ENCODE measurements around the gene FERMT1. TPM values are rescaled to one million over a fixed set of nuclear protein-coding genes. Genes with fewer than 3 reads are reported as not detected.
A peak's percentile ranks its signal among the peaks of the same experiment; 100 is the strongest.

Gene FERMT1
- total and polyA plus RNA-seq, 2 donors (not counting 1 experiment from before 2014, with no cell fraction given), result not detected

DNA sequence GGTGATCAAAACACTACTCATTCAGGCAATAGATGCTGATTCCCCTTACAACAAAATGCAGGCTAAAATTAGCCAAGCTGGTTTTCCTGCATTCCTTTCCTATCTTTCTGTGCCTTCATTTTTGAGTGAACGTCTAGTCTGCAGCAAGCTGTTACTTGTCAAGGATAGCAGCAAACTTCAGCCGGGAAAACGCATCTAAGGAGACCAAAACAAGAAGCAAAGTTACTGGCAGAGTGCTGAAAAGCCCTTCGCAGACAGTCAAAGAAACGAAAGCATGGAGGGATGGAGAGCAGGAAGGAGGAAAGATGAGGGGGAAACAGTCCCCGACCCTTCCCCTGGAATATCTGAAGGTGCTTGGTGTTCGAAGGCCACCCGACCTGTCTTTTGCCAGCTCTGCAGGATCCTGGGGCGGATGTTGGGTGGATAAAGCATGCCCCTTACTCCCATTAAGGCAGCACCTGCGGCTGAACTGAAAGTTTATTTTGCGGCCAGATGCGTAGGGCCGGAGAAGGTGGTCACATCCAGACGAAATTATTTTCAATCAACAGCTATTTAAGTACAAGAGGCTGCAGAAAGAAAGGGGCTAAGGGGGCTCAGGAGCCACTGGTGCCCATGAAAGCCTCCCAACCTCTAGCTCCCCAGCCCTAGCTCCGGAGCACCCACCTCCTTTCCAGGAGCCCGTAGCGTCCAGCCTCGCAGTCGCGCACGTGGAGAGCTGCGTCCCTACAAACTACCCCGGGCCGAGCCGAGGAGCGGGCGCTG is 538 bp downstream of the FERMT1 start:
- Histone ChIP-seq H3K9ac (ENCODE audit: low read length) (no peak overlapping the region), H3K27me3 (replicated peaks in 1 of 4; ENCODE audit: control extremely low read depth in 1 of 4, control insufficient read depth in 3 of 4, insufficient read depth in 4 of 4, low read length in 3 of 4) (peaks cover 0 to 22% (median 9%) of the 10 kb centered on the region in 4 experiments), H3K4me3 (ENCODE audit: control extremely low read depth in 1 of 5, extremely low read depth in 1 of 5, insufficient read depth in 1 of 5, low read depth in 2 of 5, low read length in 4 of 5) (peak overlapping the region in 1 of 5 experiments; percentile 5), H3K27ac (ENCODE audit: low read length in 2 of 2) (no peak overlapping the region), H3K36me3 (replicated peaks in 1 of 2; ENCODE audit: control extremely low read depth in 1 of 2, control insufficient read depth in 1 of 2, extremely low read depth in 1 of 2, insufficient read depth in 2 of 2, low read length in 1 of 2) (no peaks in the 10 kb centered on the region), H3K4me2 (replicated peaks; ENCODE audit: low read depth, low read length, poor library complexity, severe bottlenecking) (peak overlapping the region; percentile 64), H3K79me2 (ENCODE audit: control insufficient read depth, insufficient read depth, low read length) (no peaks in the 10 kb centered on the region), H3K4me1 (ENCODE audit: control insufficient read depth in 2 of 2, insufficient read depth in 2 of 2, low read length in 2 of 2) (peaks cover 12 to 15% of the 10 kb centered on the region in 2 donors), H3K9me3 (ENCODE audit: control extremely low read depth in 1 of 3, control insufficient read depth in 2 of 3, insufficient read depth in 1 of 3, low read length in 2 of 3) (peaks cover 0 to 3% (median 0%) of the 10 kb centered on the region in 3 donors), H4K20me1 (ENCODE audit: control insufficient read depth, insufficient read depth, low read length, poor library complexity, severe bottlenecking) (no peaks in the 10 kb centered on the region), H2AFZ (ENCODE audit: insufficient read depth, low read depth, low read length, poor library complexity, severe bottlenecking) (peak overlapping the region; percentile 54)
- no peaks in the 10 kb centered on the region for H3K9me3 Mint-ChIP-seq (ENCODE audit: insufficient read depth)
- WGBS (ENCODE audit: insufficient coverage), result 8% methylated on average over 20 of the region's 27 CpGs
- DNase-seq (no peak), ATAC-seq (ENCODE audit: low read depth) (no peak)
- intact Hi-C loops (cut with micrococcal nuclease), result no loop called here
- CTCF ChIA-PET, result no interaction called here
- H3K27ac Mint-ChIP-seq, result no peak overlapping the region
- POLR2A ChIA-PET, result no interaction called here
- peaks cover 12% of the 10 kb centered on the region for H3K4me1 Mint-ChIP-seq
- TF ChIP-seq, protein P1, sequence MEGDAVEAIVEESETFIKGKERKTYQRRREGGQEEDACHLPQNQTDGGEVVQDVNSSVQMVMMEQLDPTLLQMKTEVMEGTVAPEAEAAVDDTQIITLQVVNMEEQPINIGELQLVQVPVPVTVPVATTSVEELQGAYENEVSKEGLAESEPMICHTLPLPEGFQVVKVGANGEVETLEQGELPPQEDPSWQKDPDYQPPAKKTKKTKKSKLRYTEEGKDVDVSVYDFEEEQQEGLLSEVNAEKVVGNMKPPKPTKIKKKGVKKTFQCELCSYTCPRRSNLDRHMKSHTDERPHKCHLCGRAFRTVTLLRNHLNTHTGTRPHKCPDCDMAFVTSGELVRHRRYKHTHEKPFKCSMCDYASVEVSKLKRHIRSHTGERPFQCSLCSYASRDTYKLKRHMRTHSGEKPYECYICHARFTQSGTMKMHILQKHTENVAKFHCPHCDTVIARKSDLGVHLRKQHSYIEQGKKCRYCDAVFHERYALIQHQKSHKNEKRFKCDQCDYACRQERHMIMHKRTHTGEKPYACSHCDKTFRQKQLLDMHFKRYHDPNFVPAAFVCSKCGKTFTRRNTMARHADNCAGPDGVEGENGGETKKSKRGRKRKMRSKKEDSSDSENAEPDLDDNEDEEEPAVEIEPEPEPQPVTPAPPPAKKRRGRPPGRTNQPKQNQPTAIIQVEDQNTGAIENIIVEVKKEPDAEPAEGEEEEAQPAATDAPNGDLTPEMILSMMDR (IDR thresholded peaks at IDR 0.05), result no peak
- no peak for TF ChIP-seq EZH2 (IDR thresholded peaks at IDR 0.05; ENCODE audit: borderline replicate concordance, insufficient read depth, low read depth, low read length, poor library complexity, severe bottlenecking)
- H3K4me3 Mint-ChIP-seq, result peak overlapping the region; percentile 37
- peaks cover 43% of the 10 kb centered on the region for H3K27me3 Mint-ChIP-seq

DNA sequence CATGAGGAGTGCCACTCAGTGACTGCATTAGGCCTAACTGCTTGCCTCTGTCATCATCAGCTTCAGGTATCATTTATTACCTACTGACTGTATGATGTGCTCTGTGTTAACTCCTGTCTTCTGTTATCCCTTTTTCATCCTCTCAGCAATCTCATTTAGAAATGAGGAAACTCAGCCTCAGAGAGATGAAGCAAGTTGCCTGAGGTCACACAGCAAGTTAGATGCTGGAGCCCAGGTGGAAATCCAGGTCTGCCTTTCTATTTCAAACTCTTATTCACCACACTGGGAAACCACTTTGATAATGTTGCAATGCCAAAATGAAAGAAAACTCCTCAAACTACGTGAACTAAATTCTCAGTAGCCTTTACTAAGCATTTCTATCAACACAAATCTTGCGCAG is 1.3 kb downstream of the FERMT1 start:
- Mint-ChIP-seq H3K4me3 (no peak overlapping the region), H3K27me3 (peaks cover 40% of the 10 kb centered on the region), H3K27ac (no peak overlapping the region), H3K9me3 (ENCODE audit: insufficient read depth) (no peaks in the 10 kb centered on the region), H3K4me1 (peaks cover 12% of the 10 kb centered on the region)
- Histone ChIP-seq H3K36me3 (replicated peaks in 1 of 2; ENCODE audit: control extremely low read depth in 1 of 2, control insufficient read depth in 1 of 2, extremely low read depth in 1 of 2, insufficient read depth in 2 of 2, low read length in 1 of 2) (no peaks in the 10 kb centered on the region), H3K27ac (ENCODE audit: low read length in 2 of 2) (no peak overlapping the region), H3K27me3 (replicated peaks in 1 of 4; ENCODE audit: control extremely low read depth in 1 of 4, control insufficient read depth in 3 of 4, insufficient read depth in 4 of 4, low read length in 3 of 4) (peaks cover 0 to 19% (median 9%) of the 10 kb centered on the region in 4 experiments), H3K79me2 (ENCODE audit: control insufficient read depth, insufficient read depth, low read length) (no peaks in the 10 kb centered on the region), H3K4me2 (replicated peaks; ENCODE audit: low read depth, low read length, poor library complexity, severe bottlenecking) (no peak overlapping the region), H3K9me3 (ENCODE audit: control extremely low read depth in 1 of 3, control insufficient read depth in 2 of 3, insufficient read depth in 1 of 3, low read length in 2 of 3) (peaks cover 0 to 3% (median 0%) of the 10 kb centered on the region in 3 donors), H3K4me3 (ENCODE audit: control extremely low read depth in 1 of 5, extremely low read depth in 1 of 5, insufficient read depth in 1 of 5, low read depth in 2 of 5, low read length in 4 of 5) (no peak overlapping the region), H2AFZ (ENCODE audit: insufficient read depth, low read depth, low read length, poor library complexity, severe bottlenecking) (no peak overlapping the region), H4K20me1 (ENCODE audit: control insufficient read depth, insufficient read depth, low read length, poor library complexity, severe bottlenecking) (no peaks in the 10 kb centered on the region), H3K4me1 (ENCODE audit: control insufficient read depth in 2 of 2, insufficient read depth in 2 of 2, low read length in 2 of 2) (peaks cover 12 to 15% of the 10 kb centered on the region in 2 donors), H3K9ac (ENCODE audit: low read length) (no peak overlapping the region)
- ChIA-PET POLR2A (no interaction called here), CTCF (no interaction called here)
- TF ChIP-seq, protein P1 (IDR thresholded peaks at IDR 0.05), result no peak
- no peak for TF ChIP-seq EZH2 (IDR thresholded peaks at IDR 0.05; ENCODE audit: borderline replicate concordance, insufficient read depth, low read depth, low read length, poor library complexity, severe bottlenecking)
- ATAC-seq (ENCODE audit: low read depth) (no peak), DNase-seq (no peak)
- intact Hi-C loops (cut with micrococcal nuclease), result no loop called here
- 100% methylated on average over 2 of the region's 2 CpGs for WGBS (ENCODE audit: insufficient coverage)

All from B cell (primary cell).